T-helper 22 cell (primary cell): ENCODE data around the gene LOXL3.
A peak's percentile ranks its signal among the peaks of the same experiment; 100 is the strongest.
"Not testable (repeated sequence)": the region's sequence is repeated elsewhere in the genome, so short reads cannot be mapped to it uniquely, and the experiment has no call there.

Source experiments
- DNase-seq: peaks from one replicate; pipeline ENCODE4 v3.0.0-alpha.2; 2020; ENCODE audit warnings: low read depth

The LOXL3 gene

GRCh38 chr2:74489906-74490305 lies 63.8 kb downstream of the LOXL3 start:
- no peak for DNase-seq

DNA sequence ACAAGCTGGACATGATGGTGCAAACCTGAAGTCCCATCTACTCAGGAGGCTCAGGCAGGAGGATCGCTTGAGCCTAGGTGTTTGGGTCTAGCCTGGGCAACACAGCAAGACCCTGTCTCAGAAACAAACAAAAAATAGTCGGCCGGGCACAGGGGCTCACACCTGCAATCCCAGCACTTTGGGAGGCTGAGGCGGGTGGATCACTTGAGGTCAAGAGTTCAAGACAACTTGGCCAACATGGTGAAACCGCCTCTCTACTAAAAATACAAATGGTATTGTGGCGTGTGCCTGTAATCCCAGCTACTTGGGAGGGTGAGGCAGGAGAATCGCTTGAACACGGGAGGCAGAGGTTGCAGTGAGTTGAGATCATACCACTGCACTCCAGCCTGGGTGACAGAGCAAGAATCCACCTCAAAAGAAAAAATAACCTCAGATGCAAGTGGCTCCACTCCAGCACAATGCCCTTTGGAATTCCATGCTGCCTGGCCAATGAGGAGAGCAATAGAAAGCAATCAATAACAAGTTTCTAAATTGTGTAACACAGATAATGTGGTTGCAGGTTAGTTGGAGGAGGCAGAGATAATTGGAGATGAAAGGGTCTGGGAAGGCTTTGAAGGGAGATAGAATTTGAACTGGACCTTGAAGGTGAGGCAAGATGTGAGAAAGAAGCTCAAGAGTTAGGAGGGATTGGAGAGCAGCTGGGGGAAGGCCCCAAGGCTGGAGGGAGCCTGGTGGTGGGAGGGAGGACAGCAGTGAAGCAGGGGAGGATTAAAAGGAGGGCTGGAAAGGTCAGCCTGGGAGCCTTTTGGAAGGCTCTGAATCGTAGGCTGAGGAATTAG lies 64.9 kb downstream of the LOXL3 start:
- DNase-seq, result no peak

DNA sequence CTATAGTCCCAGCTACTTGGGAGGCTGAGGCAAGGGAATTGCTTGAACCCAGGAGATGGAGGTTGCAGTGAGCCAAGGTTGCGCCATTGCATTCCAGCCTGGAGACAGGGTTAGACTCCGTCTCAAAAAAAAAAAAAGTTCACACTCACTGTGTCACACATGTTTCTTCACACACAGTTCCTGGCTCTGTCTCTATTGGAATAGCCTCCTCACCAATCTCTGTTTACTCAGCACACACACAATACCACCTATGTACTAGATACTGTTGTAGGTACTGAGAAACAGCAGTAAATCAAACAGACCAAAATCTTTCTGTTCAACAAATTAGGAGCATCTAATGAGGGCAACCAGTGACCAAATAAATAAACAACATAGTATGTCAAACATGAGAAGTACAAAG lies 67.6 kb downstream of the LOXL3 start:
- no peak for DNase-seq

- DNase-seq, result not testable (repeated sequence)
Observed at GRCh38 chr2:74483675-74484164, 70.0 kb downstream of the LOXL3 start.

- peak; percentile 89 for DNase-seq
Observed at GRCh38 chr2:74482801-74483674, 70.7 kb downstream of the LOXL3 start, which contains the start of the genes CCDC142 and TTC31. Gene CCDC142 (minus strand): TSS chr2:74482998. CDS start chr2:74482837, 161 bp downstream. Gene TTC31 (plus strand): TSS chr2:74483081. CDS start chr2:74483096, 15 bp downstream.
